Measurements from ENCODE around the gene SH3BP4. TPM values are rescaled to one million over a fixed set of nuclear protein-coding genes. Genes with fewer than 3 reads are reported as not detected.
"Not testable (repeated sequence)": the region's sequence is repeated elsewhere in the genome, so short reads cannot be mapped to it uniquely, and the experiment has no call there.

The SH3BP4 gene
- total RNA-seq, 1 donor from 2014 or later, result 58.6 TPM

GRCh38 chr2:235011929-235012631 is 60.3 kb downstream of the SH3BP4 start:
- DNase-seq (ENCODE audit: low spot score), result no peak
- peaks cover 16% of the 10 kb centered on the region for H3K4me1 Mint-ChIP-seq (ENCODE audit: unreplicated experiment)
- no peaks in the 10 kb centered on the region for H3K9me3 Mint-ChIP-seq (ENCODE audit: unreplicated experiment)
- H3K36me3 Mint-ChIP-seq (ENCODE audit: low read depth, unreplicated experiment), result peaks cover 25% of the 10 kb centered on the region
- H3K27ac Mint-ChIP-seq (ENCODE audit: unreplicated experiment), result peak overlapping the region; percentile 9
- TF ChIP-seq CTCF (IDR thresholded peaks at IDR 0.05; ENCODE audit: unreplicated experiment), result no peak
- H3K27me3 Mint-ChIP-seq (ENCODE audit: unreplicated experiment), result peaks cover 13% of the 10 kb centered on the region
- H3K4me3 Mint-ChIP-seq (ENCODE audit: unreplicated experiment), result no peak overlapping the region

GRCh38 chr2:235017441-235017840 is 65.6 kb downstream of the SH3BP4 start:
- Mint-ChIP-seq H3K4me3 (ENCODE audit: unreplicated experiment) (peak overlapping the region; percentile 31), H3K27me3 (ENCODE audit: unreplicated experiment) (peaks cover 6% of the 10 kb centered on the region), H3K9me3 (ENCODE audit: unreplicated experiment) (no peaks in the 10 kb centered on the region), H3K27ac (ENCODE audit: unreplicated experiment) (no peak overlapping the region), H3K36me3 (ENCODE audit: low read depth, unreplicated experiment) (peaks cover 6% of the 10 kb centered on the region), H3K4me1 (ENCODE audit: unreplicated experiment) (no peaks in the 10 kb centered on the region)
- TF ChIP-seq CTCF (IDR thresholded peaks at IDR 0.05; ENCODE audit: unreplicated experiment), result no peak
- no peak for DNase-seq (ENCODE audit: low spot score)

- DNase-seq (ENCODE audit: low spot score), result no peak
- H3K36me3 Mint-ChIP-seq (ENCODE audit: low read depth, unreplicated experiment), result peaks cover 6% of the 10 kb centered on the region
- no peaks in the 10 kb centered on the region for H3K4me1 Mint-ChIP-seq (ENCODE audit: unreplicated experiment)
- peaks cover 6% of the 10 kb centered on the region for H3K27me3 Mint-ChIP-seq (ENCODE audit: unreplicated experiment)
- H3K4me3 Mint-ChIP-seq (ENCODE audit: unreplicated experiment), result no peak overlapping the region
- H3K27ac Mint-ChIP-seq (ENCODE audit: unreplicated experiment), result peak overlapping the region; percentile 14
- no peaks in the 10 kb centered on the region for H3K9me3 Mint-ChIP-seq (ENCODE audit: unreplicated experiment)
- TF ChIP-seq CTCF (IDR thresholded peaks at IDR 0.05; ENCODE audit: unreplicated experiment), result no peak
These were observed 67.0 kb downstream of the SH3BP4 start for GRCh38 chr2:235018838-235019237.

GRCh38 chr2:235020141-235020540 is 68.3 kb downstream of the SH3BP4 start:
- H3K27me3 Mint-ChIP-seq (ENCODE audit: unreplicated experiment); H3K27ac Mint-ChIP-seq (ENCODE audit: unreplicated experiment); H3K9me3 Mint-ChIP-seq (ENCODE audit: unreplicated experiment); H3K4me3 Mint-ChIP-seq (ENCODE audit: unreplicated experiment); H3K36me3 Mint-ChIP-seq (ENCODE audit: low read depth, unreplicated experiment); H3K4me1 Mint-ChIP-seq (ENCODE audit: unreplicated experiment); DNase-seq (ENCODE audit: low spot score): not testable (repeated sequence)

GRCh38 chr2:235021752-235022151 is 69.9 kb downstream of the SH3BP4 start:
- Mint-ChIP-seq H3K27ac (ENCODE audit: unreplicated experiment) (no peak overlapping the region), H3K4me3 (ENCODE audit: unreplicated experiment) (no peak overlapping the region), H3K9me3 (ENCODE audit: unreplicated experiment) (no peaks in the 10 kb centered on the region), H3K36me3 (ENCODE audit: low read depth, unreplicated experiment) (no peaks in the 10 kb centered on the region), H3K27me3 (ENCODE audit: unreplicated experiment) (peaks cover 2% of the 10 kb centered on the region), H3K4me1 (ENCODE audit: unreplicated experiment) (peaks cover 9% of the 10 kb centered on the region)
- TF ChIP-seq CTCF (IDR thresholded peaks at IDR 0.05; ENCODE audit: unreplicated experiment), result no peak
- DNase-seq (ENCODE audit: low spot score), result no peak
